Suprapubic skin (tissue), 3 donors: ENCODE results near the gene TMC4.

ENCODE experiments used
- EP300 ChIP-seq: sonication (generic); formaldehyde crosslinking; IDR thresholded peaks from one replicate; pipeline ENCODE4 v1.6.1; 2017; ENCODE audit warnings: antibody characterized with exemption
- POLR2A ChIP-seq, 2 donors: fragments of 450-650 bp; IDR thresholded peaks; one replicate each; pipeline ENCODE4 v1.6.1; 2017; ENCODE audit warnings: antibody characterized with exemption in 2 of 2, mild to moderate bottlenecking in 2 of 2, moderate library complexity in 2 of 2
- TF ChIP-seq, protein P1 (sequence below), 2 donors: fragments of 200-600 bp in 1 of 2; fragments of 450-650 bp in 1 of 2; sonication (generic) in 1 of 2; IDR thresholded peaks; one replicate each; pipeline ENCODE4 v1.5.1; 2016 to 2019; ENCODE audit warnings: antibody characterized with exemption in 2 of 2, mild to moderate bottlenecking in 1 of 2, moderate library complexity in 1 of 2

DNA sequence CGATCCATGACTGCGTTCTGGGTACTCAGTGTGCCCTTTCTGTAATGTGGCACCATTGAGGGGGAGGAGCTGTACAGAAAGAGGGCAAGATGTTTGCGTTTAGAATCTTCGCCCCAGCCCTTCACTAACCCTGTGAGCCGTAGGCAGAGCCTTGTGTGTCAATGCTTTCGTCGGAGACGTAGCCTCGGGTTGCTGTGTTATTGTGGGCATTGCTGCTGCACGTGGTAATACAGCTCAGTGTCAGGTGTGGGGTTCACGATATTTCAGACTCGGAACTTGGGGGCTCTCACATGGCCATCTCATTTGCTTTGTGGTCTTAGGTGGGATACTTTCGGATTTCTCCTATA, 33.8 kb upstream of the TMC4 start:
- TF ChIP-seq EP300 (no peak), POLR2A (IDR thresholded peaks at IDR 0.05) (no peak)
- TF ChIP-seq, protein P1, sequence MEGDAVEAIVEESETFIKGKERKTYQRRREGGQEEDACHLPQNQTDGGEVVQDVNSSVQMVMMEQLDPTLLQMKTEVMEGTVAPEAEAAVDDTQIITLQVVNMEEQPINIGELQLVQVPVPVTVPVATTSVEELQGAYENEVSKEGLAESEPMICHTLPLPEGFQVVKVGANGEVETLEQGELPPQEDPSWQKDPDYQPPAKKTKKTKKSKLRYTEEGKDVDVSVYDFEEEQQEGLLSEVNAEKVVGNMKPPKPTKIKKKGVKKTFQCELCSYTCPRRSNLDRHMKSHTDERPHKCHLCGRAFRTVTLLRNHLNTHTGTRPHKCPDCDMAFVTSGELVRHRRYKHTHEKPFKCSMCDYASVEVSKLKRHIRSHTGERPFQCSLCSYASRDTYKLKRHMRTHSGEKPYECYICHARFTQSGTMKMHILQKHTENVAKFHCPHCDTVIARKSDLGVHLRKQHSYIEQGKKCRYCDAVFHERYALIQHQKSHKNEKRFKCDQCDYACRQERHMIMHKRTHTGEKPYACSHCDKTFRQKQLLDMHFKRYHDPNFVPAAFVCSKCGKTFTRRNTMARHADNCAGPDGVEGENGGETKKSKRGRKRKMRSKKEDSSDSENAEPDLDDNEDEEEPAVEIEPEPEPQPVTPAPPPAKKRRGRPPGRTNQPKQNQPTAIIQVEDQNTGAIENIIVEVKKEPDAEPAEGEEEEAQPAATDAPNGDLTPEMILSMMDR (IDR thresholded peaks at IDR 0.05), result no peak
